Fibroblast of pulmonary artery (primary cell): ENCODE results near the gene EXOC1.
"Not testable (repeated sequence)": the region's sequence is repeated elsewhere in the genome, so short reads cannot be mapped to it uniquely, and the experiment has no call there.

Experiments
- DNase-seq: peaks from one replicate; pipeline ENCODE4 v3.0.0-alpha.2; 2010; ENCODE audit warnings: low read depth
- H3K4me3 ChIP-seq: replicated peaks from 2 replicates; pipeline ENCODE4 v1.5.1; 2011; ENCODE audit warnings: low read depth, mild to moderate bottlenecking, control low read depth, low read length, moderate library complexity
- TF ChIP-seq, protein P1 (sequence below): IDR thresholded peaks from 2 replicates; pipeline ENCODE4 v1.5.1; 2011; ENCODE audit warnings: mild to moderate bottlenecking, control low read depth, low read length, inconsistent platforms; ENCODE audit errors: missing control alignments

Gene EXOC1

DNA sequence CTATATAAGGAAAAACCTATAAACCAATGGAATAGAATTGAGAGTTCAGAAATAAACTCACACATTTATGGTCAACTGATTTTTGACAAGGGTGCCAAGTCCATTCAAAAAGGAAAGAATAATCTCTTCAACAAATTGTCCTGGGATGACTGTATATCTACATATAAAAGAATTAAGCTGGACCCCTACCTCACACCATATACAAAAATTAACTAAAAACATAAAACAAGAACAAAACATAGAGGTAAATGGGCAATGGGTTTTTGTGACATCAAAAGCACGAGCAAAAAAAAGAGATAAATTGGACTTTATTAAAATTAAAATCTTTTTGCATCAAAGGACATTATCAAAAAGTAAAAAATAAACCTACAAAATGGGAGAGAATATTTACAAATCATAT lies 15.5 kb upstream of the EXOC1 start:
- TF ChIP-seq, protein P1, sequence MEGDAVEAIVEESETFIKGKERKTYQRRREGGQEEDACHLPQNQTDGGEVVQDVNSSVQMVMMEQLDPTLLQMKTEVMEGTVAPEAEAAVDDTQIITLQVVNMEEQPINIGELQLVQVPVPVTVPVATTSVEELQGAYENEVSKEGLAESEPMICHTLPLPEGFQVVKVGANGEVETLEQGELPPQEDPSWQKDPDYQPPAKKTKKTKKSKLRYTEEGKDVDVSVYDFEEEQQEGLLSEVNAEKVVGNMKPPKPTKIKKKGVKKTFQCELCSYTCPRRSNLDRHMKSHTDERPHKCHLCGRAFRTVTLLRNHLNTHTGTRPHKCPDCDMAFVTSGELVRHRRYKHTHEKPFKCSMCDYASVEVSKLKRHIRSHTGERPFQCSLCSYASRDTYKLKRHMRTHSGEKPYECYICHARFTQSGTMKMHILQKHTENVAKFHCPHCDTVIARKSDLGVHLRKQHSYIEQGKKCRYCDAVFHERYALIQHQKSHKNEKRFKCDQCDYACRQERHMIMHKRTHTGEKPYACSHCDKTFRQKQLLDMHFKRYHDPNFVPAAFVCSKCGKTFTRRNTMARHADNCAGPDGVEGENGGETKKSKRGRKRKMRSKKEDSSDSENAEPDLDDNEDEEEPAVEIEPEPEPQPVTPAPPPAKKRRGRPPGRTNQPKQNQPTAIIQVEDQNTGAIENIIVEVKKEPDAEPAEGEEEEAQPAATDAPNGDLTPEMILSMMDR: no peak
- no peak for DNase-seq
- H3K4me3 ChIP-seq: no peak overlapping the region

DNA sequence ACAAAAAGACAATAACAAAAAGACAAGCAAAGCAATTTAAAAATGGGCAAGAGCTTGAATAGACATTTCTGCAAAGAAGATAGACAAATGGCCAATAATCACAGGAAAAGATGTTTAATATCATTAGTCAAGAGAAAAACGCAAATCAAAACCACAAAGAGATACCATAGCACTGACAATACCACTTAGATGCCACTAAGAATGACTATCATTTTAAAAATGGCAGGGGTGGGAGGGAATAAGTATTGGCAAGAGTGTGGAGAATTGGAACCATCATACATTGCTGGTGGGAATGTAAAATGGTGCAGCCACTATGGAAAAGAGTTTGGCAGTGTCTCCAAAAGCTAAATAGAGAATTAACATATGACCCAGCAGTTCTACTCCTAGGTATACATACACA lies 15.1 kb upstream of the EXOC1 start:
- TF ChIP-seq, protein P1: no peak
- DNase-seq: no peak
- no peak overlapping the region for H3K4me3 ChIP-seq

DNA sequence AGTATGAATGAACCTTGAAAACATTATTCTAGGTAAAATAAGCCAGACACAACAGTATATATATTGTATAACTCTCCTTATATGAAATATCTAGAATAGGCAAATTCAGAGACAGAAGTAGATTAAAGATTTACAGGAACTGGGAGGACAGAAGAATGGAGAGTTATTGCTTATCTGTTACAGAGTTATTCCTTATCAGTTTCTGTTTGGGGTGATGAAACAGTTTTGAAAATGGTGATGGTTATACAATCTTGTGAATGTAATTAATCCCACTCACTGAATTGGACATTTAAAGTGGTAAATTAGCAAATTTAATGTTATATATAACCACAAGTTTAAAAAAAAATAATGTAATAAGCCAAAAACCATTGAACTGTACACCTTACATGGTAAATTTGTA lies 14.5 kb upstream of the EXOC1 start:
- TF ChIP-seq, protein P1: no peak
- DNase-seq: no peak

DNA sequence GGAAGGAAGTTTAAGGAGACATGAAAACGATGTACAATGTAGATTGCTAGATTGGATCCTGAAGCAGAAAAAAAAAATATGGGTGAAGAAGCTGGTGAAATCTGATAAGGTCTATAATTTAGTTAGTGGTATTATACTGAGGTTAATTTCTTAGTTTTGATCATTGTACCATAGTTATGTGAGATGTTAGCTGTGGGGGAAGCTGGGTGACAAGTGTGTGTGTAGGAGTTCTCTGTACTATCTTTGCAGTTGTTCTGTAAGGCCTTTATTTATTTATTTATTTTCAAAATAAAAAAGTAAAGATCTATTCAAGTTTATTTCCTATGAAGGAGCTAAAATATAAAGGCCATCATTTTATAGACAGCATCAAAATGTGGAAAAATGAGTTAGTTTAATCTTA lies 12.5 kb upstream of the EXOC1 start:
- DNase-seq: no peak
- no peak overlapping the region for H3K4me3 ChIP-seq
- TF ChIP-seq, protein P1: no peak

More for the DNA sequence above, 14.5 kb upstream of the EXOC1 start:
- no peak overlapping the region for H3K4me3 ChIP-seq

GRCh38 chr4:55841373-55842239 lies 11.8 kb upstream of the EXOC1 start:
- H3K4me3 ChIP-seq, DNase-seq: not testable (repeated sequence)

DNA sequence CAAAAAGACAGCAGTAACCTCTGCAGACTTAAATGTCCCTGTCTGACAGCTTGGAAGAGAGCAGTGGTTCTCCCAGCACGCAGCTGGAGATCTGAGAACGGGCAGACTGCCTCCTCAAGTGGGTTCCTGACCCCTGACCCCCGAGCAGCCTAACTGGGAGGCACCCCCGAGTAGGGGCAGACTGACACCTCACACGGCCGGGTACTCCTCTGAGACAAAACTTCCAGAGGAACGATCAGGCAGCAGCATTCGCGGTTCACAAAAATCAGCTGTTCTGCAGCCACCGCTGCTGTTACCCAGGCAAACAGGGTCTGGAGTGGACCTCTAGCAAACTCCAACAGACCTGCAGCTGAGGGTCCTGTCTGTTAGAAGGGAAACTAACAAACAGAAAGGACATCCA lies 11.1 kb upstream of the EXOC1 start:
- not testable (repeated sequence) for H3K4me3 ChIP-seq

GRCh38 chr4:55849724-55850123 lies 3.7 kb upstream of the EXOC1 start:
- TF ChIP-seq, protein P1: no peak
- DNase-seq: no peak
- H3K4me3 ChIP-seq: no peak overlapping the region

More for the DNA sequence above, 11.1 kb upstream of the EXOC1 start:
- DNase-seq: not testable (repeated sequence)

- no peak overlapping the region for H3K4me3 ChIP-seq
- DNase-seq: no peak
- TF ChIP-seq, protein P1: no peak
Measured at GRCh38 chr4:55851885-55852284, 1.6 kb upstream of the EXOC1 start.
